ENCODE data around the gene RUNX2. TPM values are rescaled to one million over a fixed set of nuclear protein-coding genes. Genes with fewer than 3 reads are reported as not detected.

Gene RUNX2
- total RNA-seq, 1 donor from 2014 or later = not detected

DNA sequence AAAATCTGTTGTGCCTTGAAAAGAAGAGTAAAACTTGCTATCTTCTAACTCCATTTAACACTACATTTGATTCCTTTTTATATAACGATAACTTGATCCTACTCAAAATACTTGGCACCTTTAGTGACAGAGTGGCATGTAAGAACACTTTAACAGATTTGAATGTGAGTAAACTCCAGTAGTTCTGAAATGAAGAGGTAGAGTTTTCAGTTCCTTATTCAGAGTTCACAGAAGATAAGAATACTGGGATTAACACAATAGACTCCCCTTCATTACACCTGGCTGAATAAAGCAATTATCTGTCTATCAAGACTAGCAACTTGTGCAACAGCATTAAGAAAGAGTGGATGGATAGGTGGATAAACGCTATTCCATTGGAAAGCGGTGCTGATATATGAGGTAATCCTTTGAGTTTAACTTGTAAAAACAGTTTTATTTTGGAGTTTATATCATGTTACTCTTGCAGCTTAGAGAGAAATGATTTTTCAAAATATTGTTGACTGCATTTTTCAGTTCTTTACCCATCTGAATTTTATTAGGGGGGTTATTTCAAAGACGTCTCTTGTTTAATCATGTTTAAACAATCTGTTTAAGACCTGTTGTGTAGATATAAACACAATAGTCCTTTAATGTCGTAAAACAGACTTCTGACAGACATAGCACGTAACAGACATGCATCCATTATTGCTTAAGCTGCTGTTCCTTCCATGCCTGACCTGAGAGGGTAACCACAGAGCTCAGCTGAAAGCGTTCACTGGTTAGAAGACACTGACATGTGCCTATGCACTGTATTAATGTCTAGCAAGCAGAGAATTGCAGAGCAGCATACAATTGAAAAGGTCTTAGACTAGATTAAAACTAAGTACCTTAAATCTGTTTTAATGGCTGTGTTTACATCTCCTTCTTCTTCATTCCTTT lies 152.0 kb downstream of the RUNX2 start:
- no peak overlapping the region for H3K27ac Mint-ChIP-seq (ENCODE audit: unreplicated experiment)
- no peak for DNase-seq
- no peaks in the 10 kb centered on the region for H3K36me3 Mint-ChIP-seq (ENCODE audit: unreplicated experiment)
- H3K27me3 Mint-ChIP-seq (ENCODE audit: unreplicated experiment) = no peaks in the 10 kb centered on the region
- no peak overlapping the region for H3K4me3 Mint-ChIP-seq (ENCODE audit: unreplicated experiment)
- no peaks in the 10 kb centered on the region for H3K9me3 Mint-ChIP-seq (ENCODE audit: unreplicated experiment)
- no peaks in the 10 kb centered on the region for H3K4me1 Mint-ChIP-seq (ENCODE audit: low read depth, unreplicated experiment)
- TF ChIP-seq, protein P1, sequence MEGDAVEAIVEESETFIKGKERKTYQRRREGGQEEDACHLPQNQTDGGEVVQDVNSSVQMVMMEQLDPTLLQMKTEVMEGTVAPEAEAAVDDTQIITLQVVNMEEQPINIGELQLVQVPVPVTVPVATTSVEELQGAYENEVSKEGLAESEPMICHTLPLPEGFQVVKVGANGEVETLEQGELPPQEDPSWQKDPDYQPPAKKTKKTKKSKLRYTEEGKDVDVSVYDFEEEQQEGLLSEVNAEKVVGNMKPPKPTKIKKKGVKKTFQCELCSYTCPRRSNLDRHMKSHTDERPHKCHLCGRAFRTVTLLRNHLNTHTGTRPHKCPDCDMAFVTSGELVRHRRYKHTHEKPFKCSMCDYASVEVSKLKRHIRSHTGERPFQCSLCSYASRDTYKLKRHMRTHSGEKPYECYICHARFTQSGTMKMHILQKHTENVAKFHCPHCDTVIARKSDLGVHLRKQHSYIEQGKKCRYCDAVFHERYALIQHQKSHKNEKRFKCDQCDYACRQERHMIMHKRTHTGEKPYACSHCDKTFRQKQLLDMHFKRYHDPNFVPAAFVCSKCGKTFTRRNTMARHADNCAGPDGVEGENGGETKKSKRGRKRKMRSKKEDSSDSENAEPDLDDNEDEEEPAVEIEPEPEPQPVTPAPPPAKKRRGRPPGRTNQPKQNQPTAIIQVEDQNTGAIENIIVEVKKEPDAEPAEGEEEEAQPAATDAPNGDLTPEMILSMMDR (IDR thresholded peaks at IDR 0.05; ENCODE audit: partially characterized antibody, unreplicated experiment) = no peak

DNA sequence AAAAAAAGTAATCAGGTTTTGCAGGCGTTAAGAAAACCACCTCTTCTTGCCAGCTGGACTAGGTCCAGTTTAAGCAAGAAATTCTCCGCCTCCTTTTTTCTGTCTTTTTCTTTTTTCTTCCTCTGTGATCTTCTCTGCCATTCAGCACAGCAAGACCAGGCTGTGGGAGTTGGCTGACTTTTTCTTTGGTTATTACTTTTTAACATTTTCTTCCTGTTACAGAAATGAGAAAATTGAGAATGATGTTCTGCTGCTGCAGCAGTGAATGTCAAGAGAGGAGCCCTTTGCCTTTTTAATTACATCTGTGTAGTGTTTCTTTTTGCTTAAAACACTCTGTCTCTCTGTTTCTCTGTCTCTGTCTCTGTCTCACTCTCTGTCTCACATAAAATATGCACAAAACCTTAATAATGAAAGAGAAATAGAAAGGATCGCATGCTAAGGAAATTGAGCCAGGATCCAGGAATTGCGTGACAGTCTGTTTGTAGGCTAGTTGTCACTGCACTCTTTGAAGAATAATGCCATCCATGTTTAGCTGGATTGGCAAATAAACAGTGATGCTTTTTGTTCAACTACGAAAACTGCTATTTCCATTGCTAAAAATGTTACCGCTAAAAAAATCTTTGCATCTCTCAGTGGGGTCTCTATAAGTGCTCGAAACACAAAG lies 152.8 kb downstream of the RUNX2 start:
- no peak overlapping the region for H3K27ac Mint-ChIP-seq (ENCODE audit: unreplicated experiment)
- H3K27me3 Mint-ChIP-seq (ENCODE audit: unreplicated experiment) = no peaks in the 10 kb centered on the region
- H3K9me3 Mint-ChIP-seq (ENCODE audit: unreplicated experiment) = no peaks in the 10 kb centered on the region
- H3K4me1 Mint-ChIP-seq (ENCODE audit: low read depth, unreplicated experiment) = no peaks in the 10 kb centered on the region
- H3K36me3 Mint-ChIP-seq (ENCODE audit: unreplicated experiment) = no peaks in the 10 kb centered on the region
- DNase-seq = no peak
- TF ChIP-seq, protein P1 (IDR thresholded peaks at IDR 0.05; ENCODE audit: partially characterized antibody, unreplicated experiment) = no peak
- H3K4me3 Mint-ChIP-seq (ENCODE audit: unreplicated experiment) = no peak overlapping the region

- H3K9me3 Mint-ChIP-seq (ENCODE audit: unreplicated experiment) = no peaks in the 10 kb centered on the region
- TF ChIP-seq, protein P1 (IDR thresholded peaks at IDR 0.05; ENCODE audit: partially characterized antibody, unreplicated experiment) = no peak
- H3K27ac Mint-ChIP-seq (ENCODE audit: unreplicated experiment) = no peak overlapping the region
- H3K4me1 Mint-ChIP-seq (ENCODE audit: low read depth, unreplicated experiment) = no peaks in the 10 kb centered on the region
- no peak overlapping the region for H3K4me3 Mint-ChIP-seq (ENCODE audit: unreplicated experiment)
- no peaks in the 10 kb centered on the region for H3K27me3 Mint-ChIP-seq (ENCODE audit: unreplicated experiment)
- DNase-seq = no peak
- no peaks in the 10 kb centered on the region for H3K36me3 Mint-ChIP-seq (ENCODE audit: unreplicated experiment)
Measured at GRCh38 chr6:45483021-45483420, 154.9 kb downstream of the RUNX2 start.

- no peaks in the 10 kb centered on the region for H3K36me3 Mint-ChIP-seq (ENCODE audit: unreplicated experiment)
- no peak for DNase-seq
- no peaks in the 10 kb centered on the region for H3K9me3 Mint-ChIP-seq (ENCODE audit: unreplicated experiment)
- no peak overlapping the region for H3K27ac Mint-ChIP-seq (ENCODE audit: unreplicated experiment)
- no peaks in the 10 kb centered on the region for H3K27me3 Mint-ChIP-seq (ENCODE audit: unreplicated experiment)
- H3K4me1 Mint-ChIP-seq (ENCODE audit: low read depth, unreplicated experiment) = no peaks in the 10 kb centered on the region
- H3K4me3 Mint-ChIP-seq (ENCODE audit: unreplicated experiment) = no peak overlapping the region
- TF ChIP-seq, protein P1 (IDR thresholded peaks at IDR 0.05; ENCODE audit: partially characterized antibody, unreplicated experiment) = no peak
Measured at GRCh38 chr6:45483501-45483900, 155.4 kb downstream of the RUNX2 start.

GRCh38 chr6:45486736-45487135 lies 158.6 kb downstream of the RUNX2 start:
- H3K36me3 Mint-ChIP-seq (ENCODE audit: unreplicated experiment) = no peaks in the 10 kb centered on the region
- H3K4me1 Mint-ChIP-seq (ENCODE audit: low read depth, unreplicated experiment) = no peaks in the 10 kb centered on the region
- TF ChIP-seq, protein P1 (IDR thresholded peaks at IDR 0.05; ENCODE audit: partially characterized antibody, unreplicated experiment) = no peak
- H3K9me3 Mint-ChIP-seq (ENCODE audit: unreplicated experiment) = no peaks in the 10 kb centered on the region
- no peaks in the 10 kb centered on the region for H3K27me3 Mint-ChIP-seq (ENCODE audit: unreplicated experiment)
- no peak overlapping the region for H3K27ac Mint-ChIP-seq (ENCODE audit: unreplicated experiment)
- no peak overlapping the region for H3K4me3 Mint-ChIP-seq (ENCODE audit: unreplicated experiment)
- no peak for DNase-seq
